PC-3 (cell line): ENCODE measurements around the gene EXOC6.

ENCODE experiments used
- EZH2 ChIP-seq: fragments of 300-600 bp; sonication (generic); IDR thresholded peaks from one replicate; pipeline ENCODE4 v1.6.1; 2017; ENCODE audit warnings: antibody characterized with exemption, mild to moderate bottlenecking, low read length; ENCODE audit not compliant: unreplicated experiment
- EZH2phosphoT487 ChIP-seq: fragments of 300-600 bp; sonication (generic); IDR thresholded peaks from 2 replicates; pipeline ENCODE4 v1.6.1; 2018; ENCODE audit warnings: mild to moderate bottlenecking, antibody characterized with exemption, low read length, borderline replicate concordance
- TF ChIP-seq, protein P1 (sequence below): fragments of 300-600 bp; sonication (generic); conservative IDR thresholded peaks from 2 replicates; pipeline ENCODE4 v1.5.1; 2017; ENCODE audit warnings: antibody characterized with exemption, low read depth, mild to moderate bottlenecking, low read length

GRCh38 chr10:92957223-92958010 lies 109.1 kb downstream of the EXOC6 start:
- TF ChIP-seq, protein P1, sequence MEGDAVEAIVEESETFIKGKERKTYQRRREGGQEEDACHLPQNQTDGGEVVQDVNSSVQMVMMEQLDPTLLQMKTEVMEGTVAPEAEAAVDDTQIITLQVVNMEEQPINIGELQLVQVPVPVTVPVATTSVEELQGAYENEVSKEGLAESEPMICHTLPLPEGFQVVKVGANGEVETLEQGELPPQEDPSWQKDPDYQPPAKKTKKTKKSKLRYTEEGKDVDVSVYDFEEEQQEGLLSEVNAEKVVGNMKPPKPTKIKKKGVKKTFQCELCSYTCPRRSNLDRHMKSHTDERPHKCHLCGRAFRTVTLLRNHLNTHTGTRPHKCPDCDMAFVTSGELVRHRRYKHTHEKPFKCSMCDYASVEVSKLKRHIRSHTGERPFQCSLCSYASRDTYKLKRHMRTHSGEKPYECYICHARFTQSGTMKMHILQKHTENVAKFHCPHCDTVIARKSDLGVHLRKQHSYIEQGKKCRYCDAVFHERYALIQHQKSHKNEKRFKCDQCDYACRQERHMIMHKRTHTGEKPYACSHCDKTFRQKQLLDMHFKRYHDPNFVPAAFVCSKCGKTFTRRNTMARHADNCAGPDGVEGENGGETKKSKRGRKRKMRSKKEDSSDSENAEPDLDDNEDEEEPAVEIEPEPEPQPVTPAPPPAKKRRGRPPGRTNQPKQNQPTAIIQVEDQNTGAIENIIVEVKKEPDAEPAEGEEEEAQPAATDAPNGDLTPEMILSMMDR = no peak
- TF ChIP-seq EZH2 = no peak
- TF ChIP-seq EZH2phosphoT487 = no peak
